ENCODE results near the gene GNAT1.
A peak's percentile ranks its signal among the peaks of the same experiment; 100 is the strongest.

- TF ChIP-seq POLR2AphosphoS5 (IDR thresholded peaks at IDR 0.05) = peak in 1 of 2 donors; percentile 41
- TF ChIP-seq, protein P1, sequence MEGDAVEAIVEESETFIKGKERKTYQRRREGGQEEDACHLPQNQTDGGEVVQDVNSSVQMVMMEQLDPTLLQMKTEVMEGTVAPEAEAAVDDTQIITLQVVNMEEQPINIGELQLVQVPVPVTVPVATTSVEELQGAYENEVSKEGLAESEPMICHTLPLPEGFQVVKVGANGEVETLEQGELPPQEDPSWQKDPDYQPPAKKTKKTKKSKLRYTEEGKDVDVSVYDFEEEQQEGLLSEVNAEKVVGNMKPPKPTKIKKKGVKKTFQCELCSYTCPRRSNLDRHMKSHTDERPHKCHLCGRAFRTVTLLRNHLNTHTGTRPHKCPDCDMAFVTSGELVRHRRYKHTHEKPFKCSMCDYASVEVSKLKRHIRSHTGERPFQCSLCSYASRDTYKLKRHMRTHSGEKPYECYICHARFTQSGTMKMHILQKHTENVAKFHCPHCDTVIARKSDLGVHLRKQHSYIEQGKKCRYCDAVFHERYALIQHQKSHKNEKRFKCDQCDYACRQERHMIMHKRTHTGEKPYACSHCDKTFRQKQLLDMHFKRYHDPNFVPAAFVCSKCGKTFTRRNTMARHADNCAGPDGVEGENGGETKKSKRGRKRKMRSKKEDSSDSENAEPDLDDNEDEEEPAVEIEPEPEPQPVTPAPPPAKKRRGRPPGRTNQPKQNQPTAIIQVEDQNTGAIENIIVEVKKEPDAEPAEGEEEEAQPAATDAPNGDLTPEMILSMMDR (IDR thresholded peaks at IDR 0.05) = no peak
- no peak for TF ChIP-seq EP300 (IDR thresholded peaks at IDR 0.05)
Observed at GRCh38 chr3:50189989-50190388, 1.4 kb upstream of the GNAT1 start.

Data from upper lobe of left lung (tissue), 4 donors.